PFSK-1 (cell line): ENCODE data around the gene LAMB1.

Source experiments
- FOXP2 ChIP-seq: optimal IDR thresholded peaks from 2 replicates; pipeline ENCODE3; 2011; ENCODE audit warnings: borderline replicate concordance, control low read depth, inconsistent platforms; ENCODE audit not compliant: insufficient read depth; ENCODE audit errors: extremely low read length, extremely low read depth
- POLR2AphosphoS5 ChIP-seq: IDR thresholded peaks from 2 replicates; pipeline ENCODE4 v1.6.1; 2012; ENCODE audit warnings: low read depth, mild to moderate bottlenecking, control low read depth, low read length, moderate library complexity
- REST ChIP-seq, 2 experiments: IDR thresholded peaks; 2 replicates each; pipeline versions ENCODE4 v1.6.1 to v1.8.0; 2011 to 2012; ENCODE audit warnings: low read depth in 2 of 2, low read length in 2 of 2, control low read depth in 1 of 2, inconsistent platforms in 1 of 2, mild to moderate bottlenecking in 1 of 2, moderate library complexity in 1 of 2; ENCODE audit not compliant: insufficient read depth in 1 of 2
- SIN3A ChIP-seq: IDR thresholded peaks from 2 replicates; pipeline ENCODE4 v1.6.1; 2012; ENCODE audit warnings: mild to moderate bottlenecking, low read length, moderate library complexity, borderline replicate concordance; ENCODE audit not compliant: insufficient read depth
- TAF1 ChIP-seq: IDR thresholded peaks from 2 replicates; pipeline ENCODE4 v1.6.1; 2012; ENCODE audit warnings: low read length, control low read depth, borderline replicate concordance; ENCODE audit not compliant: insufficient read depth

GRCh38 chr7:107994421-107995030 lies 8.4 kb downstream of the LAMB1 start:
- TF ChIP-seq TAF1 (no peak), REST (IDR thresholded peaks at IDR 0.05; ENCODE audit: insufficient read depth in 1 of 2, low read depth in 2 of 2, low read length in 2 of 2) (no peak), SIN3A (no peak), POLR2AphosphoS5 (no peak), FOXP2 (no peak)
